ENCODE measurements around the gene MFAP1. TPM values are rescaled to one million over a fixed set of nuclear protein-coding genes. Genes with fewer than 3 reads are reported as not detected.

The MFAP1 gene
- total and polyA plus RNA-seq, 4 donors: 12.5 to 21.8 (median 16.7) TPM

GRCh38 chr15:43794269-43795037, 30.0 kb downstream of the MFAP1 start:
- H3K27me3 ChIP-seq (ENCODE audit: control insufficient read depth in 3 of 3, insufficient read depth in 3 of 3, low read length in 2 of 3): no peaks in the 10 kb centered on the region
- WGBS, 2 donors: 71 to 78% methylated on average over 9 of the region's 9 CpGs
- H3K9me3 ChIP-seq (ENCODE audit: control insufficient read depth in 4 of 4, insufficient read depth in 3 of 4, low read length in 3 of 4): no peaks in the 10 kb centered on the region
- peak overlapping the region; percentile 25 to 61 for H3K27ac ChIP-seq (ENCODE audit: low read depth in 1 of 2, low read length in 1 of 2)
- DNase-seq (no peak), ATAC-seq (ENCODE audit: insufficient read depth, low FRiP score) (no peak)
- H3K9ac ChIP-seq (ENCODE audit: insufficient read depth in 1 of 2, low read length in 2 of 2): no peak overlapping the region
- H3K36me3 ChIP-seq (ENCODE audit: control insufficient read depth in 4 of 4, insufficient read depth in 4 of 4, low read length in 4 of 4): peaks cover 0 to 38% (median 28%) of the 10 kb centered on the region in 4 donors
- no peak for TF ChIP-seq CTCF (IDR thresholded peaks at IDR 0.05; ENCODE audit: control extremely low read depth, extremely low read depth)
- H3K4me1 ChIP-seq (ENCODE audit: control insufficient read depth in 5 of 5, insufficient read depth in 5 of 5, low read length in 5 of 5): peaks cover 3 to 27% (median 16%) of the 10 kb centered on the region in 5 donors
- H3K4me3 ChIP-seq: no peak overlapping the region

- TF ChIP-seq CTCF (IDR thresholded peaks at IDR 0.05; ENCODE audit: control extremely low read depth, extremely low read depth): no peak
- no peak for ATAC-seq (ENCODE audit: insufficient read depth, low FRiP score)
- Histone ChIP-seq H3K36me3 (ENCODE audit: control insufficient read depth in 4 of 4, insufficient read depth in 4 of 4, low read length in 4 of 4) (peaks cover 0 to 33% (median 24%) of the 10 kb centered on the region in 4 donors), H3K4me1 (ENCODE audit: control insufficient read depth in 5 of 5, insufficient read depth in 5 of 5, low read length in 5 of 5) (peaks cover 3 to 21% (median 16%) of the 10 kb centered on the region in 5 donors), H3K9ac (ENCODE audit: insufficient read depth in 1 of 2, low read length in 2 of 2) (peak overlapping the region; percentile 96 to 99), H3K9me3 (ENCODE audit: control insufficient read depth in 4 of 4, insufficient read depth in 3 of 4, low read length in 3 of 4) (no peaks in the 10 kb centered on the region), H3K27ac (ENCODE audit: low read depth in 1 of 2, low read length in 1 of 2) (peak overlapping the region; percentile 95 to 96), H3K4me3 (peak overlapping the region; percentile 89), H3K27me3 (ENCODE audit: control insufficient read depth in 3 of 3, insufficient read depth in 3 of 3, low read length in 2 of 3) (no peaks in the 10 kb centered on the region)
- no peak for DNase-seq
- 74 to 79% methylated on average over 10 of the region's 10 CpGs for WGBS, 2 donors
These were observed 30.8 kb downstream of the MFAP1 start for GRCh38 chr15:43793647-43794046.

- ATAC-seq (ENCODE audit: insufficient read depth, low FRiP score) (peak; percentile 12), DNase-seq (peak in 2 of 3 donors; percentile 19 to 38)
- Histone ChIP-seq H3K27ac (ENCODE audit: low read depth in 1 of 2, low read length in 1 of 2) (peak overlapping the region; percentile 95 to 96), H3K9ac (ENCODE audit: insufficient read depth in 1 of 2, low read length in 2 of 2) (peak overlapping the region; percentile 96 to 99), H3K27me3 (ENCODE audit: control insufficient read depth in 3 of 3, insufficient read depth in 3 of 3, low read length in 2 of 3) (no peaks in the 10 kb centered on the region), H3K4me3 (peak overlapping the region; percentile 89), H3K9me3 (ENCODE audit: control insufficient read depth in 4 of 4, insufficient read depth in 3 of 4, low read length in 3 of 4) (no peaks in the 10 kb centered on the region), H3K36me3 (ENCODE audit: control insufficient read depth in 4 of 4, insufficient read depth in 4 of 4, low read length in 4 of 4) (peaks cover 0 to 32% (median 24%) of the 10 kb centered on the region in 4 donors), H3K4me1 (ENCODE audit: control insufficient read depth in 5 of 5, insufficient read depth in 5 of 5, low read length in 5 of 5) (peaks cover 3 to 21% (median 16%) of the 10 kb centered on the region in 5 donors)
- no peak for TF ChIP-seq CTCF (IDR thresholded peaks at IDR 0.05; ENCODE audit: control extremely low read depth, extremely low read depth)
- WGBS, 2 donors: 2 to 4% methylated on average over 32 to 33 of the region's 33 CpGs
These were observed 31.6 kb downstream of the MFAP1 start for GRCh38 chr15:43792761-43793476.
